GM12873 (cell line): ENCODE measurements around the gene SLC27A3.

Source experiments
- TF ChIP-seq, protein P1 (sequence below): IDR thresholded peaks from 2 replicates; pipeline ENCODE4 v1.5.1; 2012; ENCODE audit warnings: low read depth, mild to moderate bottlenecking, moderate library complexity, low read length, control low read depth; ENCODE audit not compliant: insufficient read depth; ENCODE audit errors: missing control alignments

The SLC27A3 gene

DNA sequence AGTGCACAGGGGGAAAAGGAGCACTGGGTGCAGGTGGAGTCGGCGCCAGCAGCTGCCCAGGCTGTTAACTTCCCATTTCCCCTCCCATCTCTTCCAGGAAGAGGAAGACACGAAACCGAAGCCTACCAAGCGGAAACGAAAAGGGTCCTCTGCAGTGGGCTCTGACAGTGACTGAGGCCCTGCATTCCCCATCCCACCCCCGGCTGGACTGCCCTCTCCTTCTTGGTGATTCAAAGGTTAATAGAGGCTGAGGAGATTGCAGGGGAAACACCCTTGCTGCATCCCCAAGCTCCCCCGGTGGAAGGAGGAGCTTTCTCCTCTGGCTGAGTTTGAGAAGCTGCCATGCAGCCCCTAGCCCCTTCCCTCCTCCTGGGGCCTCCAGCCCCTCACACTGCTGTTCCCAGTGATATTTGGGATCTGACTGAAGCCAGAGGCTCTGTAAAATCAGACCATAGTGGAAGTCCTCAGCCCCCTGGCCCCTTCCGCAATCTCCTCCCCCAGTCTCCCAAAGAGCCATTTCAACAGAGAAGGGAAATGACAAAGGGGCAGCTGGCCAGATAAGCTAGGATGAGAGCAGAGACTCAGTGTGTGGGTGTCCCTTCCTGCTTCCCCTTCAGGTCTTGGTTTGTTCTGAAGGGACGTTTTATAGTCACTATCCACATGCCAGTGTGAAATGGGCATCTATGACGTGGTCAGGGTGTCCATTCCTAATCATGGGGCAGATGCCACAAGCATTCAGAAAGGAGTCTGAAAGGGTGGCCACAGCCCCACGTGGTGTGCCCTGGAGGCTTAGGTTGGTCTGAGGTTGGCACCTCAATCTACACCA, 1.9 kb upstream of the SLC27A3 start:
- TF ChIP-seq, protein P1, sequence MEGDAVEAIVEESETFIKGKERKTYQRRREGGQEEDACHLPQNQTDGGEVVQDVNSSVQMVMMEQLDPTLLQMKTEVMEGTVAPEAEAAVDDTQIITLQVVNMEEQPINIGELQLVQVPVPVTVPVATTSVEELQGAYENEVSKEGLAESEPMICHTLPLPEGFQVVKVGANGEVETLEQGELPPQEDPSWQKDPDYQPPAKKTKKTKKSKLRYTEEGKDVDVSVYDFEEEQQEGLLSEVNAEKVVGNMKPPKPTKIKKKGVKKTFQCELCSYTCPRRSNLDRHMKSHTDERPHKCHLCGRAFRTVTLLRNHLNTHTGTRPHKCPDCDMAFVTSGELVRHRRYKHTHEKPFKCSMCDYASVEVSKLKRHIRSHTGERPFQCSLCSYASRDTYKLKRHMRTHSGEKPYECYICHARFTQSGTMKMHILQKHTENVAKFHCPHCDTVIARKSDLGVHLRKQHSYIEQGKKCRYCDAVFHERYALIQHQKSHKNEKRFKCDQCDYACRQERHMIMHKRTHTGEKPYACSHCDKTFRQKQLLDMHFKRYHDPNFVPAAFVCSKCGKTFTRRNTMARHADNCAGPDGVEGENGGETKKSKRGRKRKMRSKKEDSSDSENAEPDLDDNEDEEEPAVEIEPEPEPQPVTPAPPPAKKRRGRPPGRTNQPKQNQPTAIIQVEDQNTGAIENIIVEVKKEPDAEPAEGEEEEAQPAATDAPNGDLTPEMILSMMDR: no peak

DNA sequence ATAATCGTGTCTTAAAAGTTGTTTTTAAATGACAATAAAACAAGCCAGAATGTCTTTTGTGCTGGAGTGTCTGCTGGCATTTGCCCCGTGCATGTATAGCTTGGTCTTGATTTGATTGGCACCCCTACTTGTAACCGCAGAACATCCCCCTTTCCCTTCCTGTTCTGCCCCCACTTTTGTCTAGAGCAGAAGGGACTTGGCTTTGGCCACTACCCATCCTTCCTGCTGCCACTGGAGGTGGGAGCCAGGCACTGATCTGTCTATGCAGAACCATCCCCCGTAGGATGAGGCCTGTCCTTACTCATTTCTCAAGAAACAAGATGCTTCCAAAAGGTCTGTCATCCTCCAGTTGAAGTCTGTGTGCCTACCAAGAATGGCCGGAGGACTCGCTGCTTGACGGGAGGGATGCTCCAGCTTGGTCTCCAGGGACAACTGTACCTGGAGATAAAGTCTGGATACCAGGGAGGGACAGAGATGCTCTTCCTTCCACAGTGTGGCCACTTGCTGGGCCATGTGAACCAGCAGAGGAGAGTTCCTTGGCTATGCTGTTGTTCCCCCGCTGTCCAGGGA, 1.1 kb upstream of the SLC27A3 start:
- TF ChIP-seq, protein P1: no peak

DNA sequence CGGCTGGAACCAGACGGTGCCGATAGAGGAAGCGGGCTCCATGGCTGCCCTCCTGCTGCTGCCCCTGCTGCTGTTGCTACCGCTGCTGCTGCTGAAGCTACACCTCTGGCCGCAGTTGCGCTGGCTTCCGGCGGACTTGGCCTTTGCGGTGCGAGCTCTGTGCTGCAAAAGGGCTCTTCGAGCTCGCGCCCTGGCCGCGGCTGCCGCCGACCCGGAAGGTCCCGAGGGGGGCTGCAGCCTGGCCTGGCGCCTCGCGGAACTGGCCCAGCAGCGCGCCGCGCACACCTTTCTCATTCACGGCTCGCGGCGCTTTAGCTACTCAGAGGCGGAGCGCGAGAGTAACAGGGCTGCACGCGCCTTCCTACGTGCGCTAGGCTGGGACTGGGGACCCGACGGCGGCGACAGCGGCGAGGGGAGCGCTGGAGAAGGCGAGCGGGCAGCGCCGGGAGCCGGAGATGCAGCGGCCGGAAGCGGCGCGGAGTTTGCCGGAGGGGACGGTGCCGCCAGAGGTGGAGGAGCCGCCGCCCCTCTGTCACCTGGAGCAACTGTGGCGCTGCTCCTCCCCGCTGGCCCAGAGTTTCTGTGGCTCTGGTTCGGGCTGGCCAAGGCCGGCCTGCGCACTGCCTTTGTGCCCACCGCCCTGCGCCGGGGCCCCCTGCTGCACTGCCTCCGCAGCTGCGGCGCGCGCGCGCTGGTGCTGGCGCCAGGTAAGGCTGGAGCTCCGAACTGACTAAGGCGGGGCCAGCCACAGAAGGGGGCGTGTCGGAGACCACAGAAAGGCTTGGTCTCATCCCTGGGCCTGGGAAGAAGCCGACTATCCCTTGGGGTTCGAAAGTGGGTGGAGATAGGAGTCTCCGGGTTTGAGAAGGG, 486 bp downstream of the SLC27A3 start:
- TF ChIP-seq, protein P1: peak; percentile 2

DNA sequence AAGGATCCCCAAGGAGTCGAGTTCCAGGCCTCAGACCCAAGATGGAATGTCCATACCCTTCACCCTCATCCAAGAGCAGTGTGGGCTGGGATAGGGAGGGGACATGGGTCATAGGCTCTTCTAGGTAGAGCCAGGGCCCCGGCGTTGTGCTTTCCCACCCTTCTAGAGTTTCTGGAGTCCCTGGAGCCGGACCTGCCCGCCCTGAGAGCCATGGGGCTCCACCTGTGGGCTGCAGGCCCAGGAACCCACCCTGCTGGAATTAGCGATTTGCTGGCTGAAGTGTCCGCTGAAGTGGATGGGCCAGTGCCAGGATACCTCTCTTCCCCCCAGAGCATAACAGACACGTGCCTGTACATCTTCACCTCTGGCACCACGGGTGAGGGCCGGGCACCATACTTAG, 1.1 kb downstream of the SLC27A3 start:
- TF ChIP-seq, protein P1: no peak

DNA sequence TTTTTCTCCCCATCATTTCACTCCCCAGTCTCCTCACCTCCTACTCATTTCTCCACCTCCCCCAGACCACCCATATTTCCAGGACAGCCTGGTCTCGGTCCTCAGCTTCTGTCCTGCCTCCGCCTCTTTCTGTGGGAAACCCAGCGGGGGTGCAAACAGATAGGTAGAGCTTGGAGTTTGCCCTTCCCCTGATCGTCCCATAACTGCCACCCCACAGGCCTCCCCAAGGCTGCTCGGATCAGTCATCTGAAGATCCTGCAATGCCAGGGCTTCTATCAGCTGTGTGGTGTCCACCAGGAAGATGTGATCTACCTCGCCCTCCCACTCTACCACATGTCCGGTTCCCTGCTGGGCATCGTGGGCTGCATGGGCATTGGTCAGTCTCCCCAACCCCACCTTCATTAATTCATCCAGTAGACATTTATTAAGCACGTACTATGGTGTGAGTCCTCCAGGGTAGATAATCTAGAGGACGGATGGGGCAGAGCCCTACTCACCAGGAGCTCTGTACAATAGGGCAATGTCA, 1.7 kb downstream of the SLC27A3 start:
- TF ChIP-seq, protein P1: no peak

DNA sequence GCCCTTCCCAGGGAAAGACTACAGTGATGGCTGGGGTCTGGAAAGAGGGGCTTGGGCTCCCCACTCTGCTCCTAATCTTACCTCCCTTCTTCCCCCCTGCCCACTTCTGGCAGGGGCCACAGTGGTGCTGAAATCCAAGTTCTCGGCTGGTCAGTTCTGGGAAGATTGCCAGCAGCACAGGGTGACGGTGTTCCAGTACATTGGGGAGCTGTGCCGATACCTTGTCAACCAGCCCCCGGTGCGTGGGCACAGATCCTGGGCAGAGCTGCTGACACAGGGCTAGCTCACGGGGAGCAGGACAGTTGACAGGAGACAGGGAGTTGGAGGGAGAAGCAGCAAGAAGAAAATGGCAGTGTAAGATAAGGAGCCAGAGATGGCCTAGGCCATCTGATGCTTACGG, 2.4 kb downstream of the SLC27A3 start:
- TF ChIP-seq, protein P1: no peak
